GM21786 (cell line): ENCODE data around the gene MSMO1.

ENCODE experiments used
- ATAC-seq: cut with Tn5 transposase; IDR thresholded peaks from one replicate; pipeline ENCODE4 v1.9.1; 2021; ENCODE audit not compliant: unreplicated experiment

The MSMO1 gene

DNA sequence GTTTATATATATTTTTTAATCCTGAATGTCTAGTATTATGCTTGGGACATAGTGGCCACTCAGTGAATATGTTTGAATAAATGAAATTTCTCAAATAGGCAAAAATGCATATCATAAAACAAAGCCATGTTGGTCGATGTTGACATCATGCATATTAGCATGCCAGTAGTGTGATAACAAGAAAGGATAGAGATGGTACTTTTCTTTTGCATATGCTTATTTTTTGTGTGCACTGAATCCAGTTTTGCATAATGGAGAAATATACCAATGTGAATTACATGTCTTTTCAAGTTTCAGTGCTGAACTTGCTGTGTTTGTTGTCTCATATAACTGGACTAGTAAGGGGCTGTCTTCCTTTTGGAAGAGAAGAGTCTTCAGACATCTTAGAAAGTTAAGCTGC lies 58.9 kb downstream of the MSMO1 start:
- ATAC-seq: no peak

DNA sequence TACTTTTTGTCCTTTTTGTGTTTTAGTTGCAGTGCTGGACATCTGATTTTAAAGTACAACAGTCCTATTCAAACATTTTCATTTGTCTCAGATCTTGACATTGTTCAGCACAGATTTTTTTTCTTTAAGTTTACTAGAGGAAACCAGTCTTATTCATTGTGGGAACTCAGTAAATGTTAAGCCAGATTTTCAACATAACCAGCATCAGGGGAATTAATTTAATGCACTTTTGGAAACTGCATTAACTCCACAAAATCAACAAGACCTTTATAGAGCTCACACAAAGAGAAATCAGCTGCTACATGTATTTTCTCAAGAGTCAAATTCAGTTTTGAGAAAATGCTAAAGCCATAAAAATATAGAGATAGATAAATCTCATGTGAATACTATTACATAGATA lies 61.3 kb downstream of the MSMO1 start:
- no peak for ATAC-seq
